ENCODE results near the gene UBL7. TPM values are rescaled to one million over a fixed set of nuclear protein-coding genes. Genes with fewer than 3 reads are reported as not detected.

The UBL7 gene
- total and polyA plus RNA-seq, 10 of the 15 experiments (the other 5 are each of a cell fraction or from before 2014, with no cell fraction given) = 25.9 to 145 (median 90.1) TPM

DNA sequence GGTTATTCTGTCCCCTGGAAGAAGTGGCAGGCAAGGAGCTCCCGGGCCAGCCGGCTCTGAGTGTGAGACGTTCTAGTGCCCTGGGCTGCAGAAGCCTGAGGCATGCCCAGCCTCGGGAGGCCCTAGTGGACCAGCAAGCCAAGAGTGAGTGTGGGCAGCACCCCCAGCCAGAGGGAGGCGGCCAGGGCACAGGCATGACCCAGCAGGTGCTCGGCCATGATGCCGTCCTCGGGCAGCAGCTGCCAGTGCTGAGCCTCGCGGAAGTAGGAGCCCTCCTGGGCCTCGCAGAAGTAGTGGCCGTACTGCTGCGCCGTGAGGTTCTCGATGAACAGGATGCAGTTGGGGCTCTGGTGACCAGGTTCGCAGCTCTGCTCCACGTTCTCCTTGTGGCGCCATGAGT, 50.5 kb downstream of the UBL7 start:
- Histone ChIP-seq H3K27me3 (replicated peaks in 1 of 2; ENCODE audit: control insufficient read depth in 2 of 2, insufficient read depth in 2 of 2, low read length in 1 of 2) (no peaks in the 10 kb centered on the region), H3K4me1 (ENCODE audit: control insufficient read depth, insufficient read depth, low read length) (peaks cover 13% of the 10 kb centered on the region; the same call in 1 of the 2 replicates), H4K20me1 (ENCODE audit: control insufficient read depth, insufficient read depth) (no peaks in the 10 kb centered on the region), H2AFZ (ENCODE audit: control insufficient read depth, low read depth, low read length) (no peak overlapping the region), H3K4me3 (no peak overlapping the region), H3K79me2 (ENCODE audit: control insufficient read depth, insufficient read depth, low read length) (peaks cover 10% of the 10 kb centered on the region), H3K9ac (ENCODE audit: control insufficient read depth, insufficient read depth, low read length) (no peak overlapping the region), H3K36me3 (ENCODE audit: control insufficient read depth in 2 of 2, insufficient read depth in 2 of 2, low read length in 1 of 2) (peaks cover 36 to 52% of the 10 kb centered on the region in 2 experiments), H3K27ac (ENCODE audit: control insufficient read depth, insufficient read depth) (no peak overlapping the region), H3K9me3 (replicated peaks; ENCODE audit: control insufficient read depth, insufficient read depth, low read length) (no peaks in the 10 kb centered on the region), H3K4me2 (ENCODE audit: control insufficient read depth, insufficient read depth) (no peak overlapping the region)
- CTCF ChIA-PET = interaction anchor here (0.8 kb wide), 1 partner anchor 445 kb away, joined by 3 read pairs; no protein-coding TSS in a partner anchor
- ATAC-seq (no peak), FAIRE-seq (no peak), DNase-seq (ENCODE audit: low read depth, low spot score) (no peak)
- WGBS (ENCODE audit: insufficient coverage, insufficient replicate concordance, low lambda C conversion rate, missing lambda C conversion rate) = 85% methylated on average over 17 of the region's 18 CpGs
- 0 out of 2 replicates have a peak, but pooled peaks have one; percentile 9 for TF ChIP-seq POLR2AphosphoS5 (IDR thresholded peaks at IDR 0.05; ENCODE audit: low read length)
- TF ChIP-seq RB1 (IDR thresholded peaks at IDR 0.05; ENCODE audit: borderline replicate concordance) = no peak
- TF ChIP-seq POLR2A (IDR thresholded peaks at IDR 0.05; ENCODE audit: low read depth, low read length) = 0 out of 2 replicates have a peak, but pooled peaks have one; percentile 6
- RAD21 ChIA-PET (ENCODE audit: unreplicated experiment) = no interaction called here
- POLR2A ChIA-PET = interaction anchor here (15.4 kb wide), 1 partner anchor 17 kb away, joined by 325 read pairs; the partner anchor contains the start of gene SEMA7A
- intact Hi-C loops (cut with micrococcal nuclease; ENCODE audit: unreplicated experiment) = no loop called here
- no TSS peak for BruUV-seq (replicated peaks)
- in situ Hi-C loops (cut with MboI) = no loop called here
- SMC1A ChIA-PET (ENCODE audit: uncharacterized antibody, unreplicated experiment) = interaction anchor here (0.8 to 1.4 kb wide), 2 partner anchors 21 to 26 kb away, joined by 3 to 4 read pairs; no protein-coding TSS in a partner anchor

DNA sequence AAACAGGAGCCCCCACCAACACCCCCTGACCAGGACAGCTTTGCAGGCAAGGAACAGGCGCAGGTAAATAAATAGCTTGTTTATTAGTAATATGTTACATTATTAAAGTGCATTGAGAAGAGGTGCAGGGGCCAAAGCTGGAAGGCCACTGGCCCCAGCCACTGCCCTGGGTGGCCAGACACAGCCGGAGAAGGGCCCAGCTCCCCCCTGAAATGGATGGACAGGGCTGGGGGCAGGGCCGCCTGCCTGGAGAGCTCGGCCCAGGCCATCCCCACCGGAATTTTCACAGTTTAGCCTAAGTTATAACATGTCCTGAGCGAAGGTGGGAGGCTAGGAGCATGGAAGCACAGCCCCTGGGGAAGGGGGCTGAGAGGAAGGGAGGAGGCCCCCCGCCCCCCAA, 51.7 kb downstream of the UBL7 start:
- H3K79me2 ChIP-seq (ENCODE audit: control insufficient read depth, insufficient read depth, low read length) = 0 out of 2 replicates have a peak, but pooled peaks cover under 1% of the 10 kb centered on the region
- POLR2A ChIA-PET = interaction anchor here (0.9 to 15.4 kb wide), 3 partner anchors 9 to 18 kb away, joined by 3 to 325 read pairs (median 3); partner anchors contain the start of gene SEMA7A
- H3K4me2 ChIP-seq (ENCODE audit: control insufficient read depth, insufficient read depth) = no peak overlapping the region
- H3K36me3 ChIP-seq (ENCODE audit: control insufficient read depth in 2 of 2, insufficient read depth in 2 of 2, low read length in 1 of 2) = peaks cover 23 to 41% of the 10 kb centered on the region in 2 experiments
- H3K27me3 ChIP-seq (replicated peaks in 1 of 2; ENCODE audit: control insufficient read depth in 2 of 2, insufficient read depth in 2 of 2, low read length in 1 of 2) = no peaks in the 10 kb centered on the region
- SMC1A ChIA-PET (ENCODE audit: uncharacterized antibody, unreplicated experiment) = interaction anchor here (1.0 to 10.9 kb wide), 3 partner anchors 23 to 134 kb away, joined by 3 to 182 read pairs (median 3); partner anchors contain the start of gene SEMA7A
- CTCF ChIA-PET = interaction anchor here (0.6 to 1.5 kb wide), 3 partner anchors 12 to 190 kb away, joined by 3 to 5 read pairs (median 3); no protein-coding TSS in a partner anchor
- TF ChIP-seq POLR2AphosphoS5 (IDR thresholded peaks at IDR 0.05; ENCODE audit: low read length) = peak; percentile 5; the same call in 1 of the 2 replicates
- TF ChIP-seq NFXL1 (IDR thresholded peaks at IDR 0.05; ENCODE audit: borderline replicate concordance) = no peak
- no peak for TF ChIP-seq ZNF207 (IDR thresholded peaks at IDR 0.05; ENCODE audit: borderline replicate concordance)
- TF ChIP-seq POLR2A (IDR thresholded peaks at IDR 0.05; ENCODE audit: low read depth, low read length) = 0 out of 2 replicates have a peak, but pooled peaks have one; percentile 15
- no peak overlapping the region for H2AFZ ChIP-seq (ENCODE audit: control insufficient read depth, low read depth, low read length)
- in situ Hi-C loops (cut with MboI) (no loop called here), intact Hi-C loops (cut with micrococcal nuclease; ENCODE audit: unreplicated experiment) (no loop called here)
- RAD21 ChIA-PET (ENCODE audit: unreplicated experiment) = interaction anchor here (0.8 to 20.3 kb wide), 3 partner anchors 13 to 24 kb away, joined by 3 to 496 read pairs (median 262); partner anchors contain the start of gene SEMA7A
- DNase-seq (ENCODE audit: low read depth, low spot score) (no peak), FAIRE-seq (no peak), ATAC-seq (no peak)
- no peak overlapping the region for H3K9ac ChIP-seq (ENCODE audit: control insufficient read depth, insufficient read depth, low read length)
- 86% methylated on average over 7 of the region's 7 CpGs for WGBS (ENCODE audit: insufficient coverage, insufficient replicate concordance, low lambda C conversion rate, missing lambda C conversion rate)
- no peak overlapping the region for H3K27ac ChIP-seq (ENCODE audit: control insufficient read depth, insufficient read depth)
- no peaks in the 10 kb centered on the region for H3K9me3 ChIP-seq (replicated peaks; ENCODE audit: control insufficient read depth, insufficient read depth, low read length)
- TSS peak; percentile 75 for BruUV-seq (replicated peaks)
- no peaks in the 10 kb centered on the region for H4K20me1 ChIP-seq (ENCODE audit: control insufficient read depth, insufficient read depth)
- no peak overlapping the region for H3K4me3 ChIP-seq
- peaks cover 20% of the 10 kb centered on the region for H3K4me1 ChIP-seq (ENCODE audit: control insufficient read depth, insufficient read depth, low read length)

Data from GM12878 (cell line).